Stimulated activated CD8-positive, alpha-beta memory T cell treated with anti-CD3 and anti-CD28 coated beads, Interleukin-12 subunit alpha, Interleukin-12 subunit beta, amount 100 ng/mL, for 24 hours (primary cell): ENCODE measurements around the gene TMCC3.
"Not testable (repeated sequence)": the region's sequence is repeated elsewhere in the genome, so short reads cannot be mapped to it uniquely, and the experiment has no call there.

Experiments
- DNase-seq: peaks from one replicate; pipeline ENCODE4 v3.0.0-alpha.2; 2020; ENCODE audit errors: extremely low read depth

TMCC3 gene

GRCh38 chr12:94650143-94651056, at the start of gene TMCC3:
TMCC3 (minus strand) TSS chr12:94650557; CDS start chr12:94650430, 127 bp downstream.
- no peak for DNase-seq

GRCh38 chr12:94699801-94700200, 49.4 kb upstream of the TMCC3 start:
- DNase-seq: no peak

GRCh38 chr12:94698578-94698977, 48.2 kb upstream of the TMCC3 start:
- no peak for DNase-seq

GRCh38 chr12:94697631-94698030, 47.3 kb upstream of the TMCC3 start:
- DNase-seq: no peak

- no peak for DNase-seq
Observed at GRCh38 chr12:94694732-94695131, 44.4 kb upstream of the TMCC3 start.

GRCh38 chr12:94692826-94693225, 42.5 kb upstream of the TMCC3 start:
- not testable (repeated sequence) for DNase-seq

- no peak for DNase-seq
Observed at GRCh38 chr12:94690198-94690771, 39.9 kb upstream of the TMCC3 start.

- DNase-seq: no peak
Observed at GRCh38 chr12:94689646-94690036, 39.3 kb upstream of the TMCC3 start.

GRCh38 chr12:94689002-94689645, 38.8 kb upstream of the TMCC3 start:
- no peak for DNase-seq

- DNase-seq: no peak
Observed at GRCh38 chr12:94687891-94688290, 37.5 kb upstream of the TMCC3 start.

- DNase-seq: no peak
Observed at GRCh38 chr12:94686834-94687628, 36.7 kb upstream of the TMCC3 start.

GRCh38 chr12:94684416-94685142, 34.2 kb upstream of the TMCC3 start:
- no peak for DNase-seq

GRCh38 chr12:94679554-94680195, 29.3 kb upstream of the TMCC3 start:
- no peak for DNase-seq

- DNase-seq: no peak
Observed at GRCh38 chr12:94678849-94679248, 28.5 kb upstream of the TMCC3 start.

- DNase-seq: no peak
Observed at GRCh38 chr12:94678379-94678778, 28.0 kb upstream of the TMCC3 start.

- DNase-seq: no peak
Observed at GRCh38 chr12:94677778-94678177, 27.4 kb upstream of the TMCC3 start.

GRCh38 chr12:94676922-94677321, 26.6 kb upstream of the TMCC3 start:
- DNase-seq: no peak

- DNase-seq: no peak
Observed at GRCh38 chr12:94676031-94676641, 25.8 kb upstream of the TMCC3 start.

GRCh38 chr12:94674835-94675234, 24.5 kb upstream of the TMCC3 start:
- DNase-seq: no peak

GRCh38 chr12:94674051-94674451, 23.7 kb upstream of the TMCC3 start:
- DNase-seq: no peak
